H9 (cell line): ENCODE results near the gene CTNNB1. TPM values are rescaled to one million over a fixed set of nuclear protein-coding genes. Genes with fewer than 3 reads are reported as not detected.

Experiments used
- DNase-seq: peaks from one replicate; pipeline ENCODE4 v3.0.0-alpha.2; 2017
- H2AFZ ChIP-seq: one replicate; pipeline ENCODE4 v1.6.1; 2013; ENCODE audit warnings: mild to moderate bottlenecking, low read length, control low read depth, moderate library complexity
- H2AK5ac ChIP-seq: 2 replicates; pipeline ENCODE4 v1.6.1; 2013; ENCODE audit warnings: low read length, control low read depth, mixed read lengths; ENCODE audit not compliant: insufficient read length
- H2BK120ac ChIP-seq: one replicate; pipeline ENCODE4 v1.6.1; 2013; ENCODE audit warnings: low read depth, mild to moderate bottlenecking, low read length, control low read depth, inconsistent platforms; ENCODE audit not compliant: poor library complexity, severe bottlenecking
- H2BK12ac ChIP-seq: 2 replicates; pipeline ENCODE4 v1.6.1; 2013; ENCODE audit warnings: low read length, control low read depth, mixed read lengths, low read depth; ENCODE audit not compliant: insufficient read length
- H2BK15ac ChIP-seq: 2 replicates; pipeline ENCODE4 v1.6.1; 2013; ENCODE audit warnings: low read depth, low read length, control low read depth
- H2BK20ac ChIP-seq: one replicate; pipeline ENCODE4 v1.6.1; 2013; ENCODE audit warnings: low read depth, mild to moderate bottlenecking, low read length, control low read depth, inconsistent platforms; ENCODE audit not compliant: poor library complexity, severe bottlenecking
- H2BK5ac ChIP-seq: 2 replicates; pipeline ENCODE4 v1.6.1; 2013; ENCODE audit warnings: low read length, control low read depth, mixed read lengths; ENCODE audit not compliant: insufficient read length
- H3K14ac ChIP-seq: 2 replicates; pipeline ENCODE4 v1.6.1; 2013; ENCODE audit warnings: low read length, control low read depth; ENCODE audit not compliant: insufficient read depth
- H3K18ac ChIP-seq: 2 replicates; pipeline ENCODE4 v1.6.1; 2013; ENCODE audit warnings: low read depth, mild to moderate bottlenecking, mixed read lengths, low read length, control low read depth; ENCODE audit not compliant: insufficient read length
- H3K23ac ChIP-seq: 2 replicates; pipeline ENCODE4 v1.6.1; 2013; ENCODE audit warnings: low read length, control low read depth, mixed read lengths, low read depth; ENCODE audit not compliant: insufficient read length
- H3K23me2 ChIP-seq: 2 replicates; pipeline ENCODE4 v1.6.1; 2013; ENCODE audit warnings: low read depth, mild to moderate bottlenecking, mixed read lengths, low read length, control low read depth; ENCODE audit not compliant: insufficient read length, poor library complexity, severe bottlenecking
- H3K27ac ChIP-seq: 2 replicates; pipeline ENCODE4 v1.5.1; 2013; ENCODE audit warnings: low read length, control low read depth, mixed read lengths, low read depth; ENCODE audit not compliant: insufficient read length
- H3K27me3 ChIP-seq: 2 replicates; pipeline ENCODE4 v1.6.1; 2013; ENCODE audit warnings: low read length, control low read depth, inconsistent platforms; ENCODE audit not compliant: insufficient read depth
- H3K4ac ChIP-seq: 2 replicates; pipeline ENCODE4 v1.6.1; 2013; ENCODE audit warnings: low read depth, mild to moderate bottlenecking, control low read depth, inconsistent platforms, low read length, moderate library complexity
- H3K4me1 ChIP-seq: 2 replicates; pipeline ENCODE4 v1.6.1; 2013; ENCODE audit warnings: low read length, control low read depth, inconsistent platforms; ENCODE audit not compliant: insufficient read depth
- H3K4me2 ChIP-seq: 2 replicates; pipeline ENCODE4 v1.6.1; 2013; ENCODE audit warnings: low read length, control low read depth, mixed read lengths; ENCODE audit not compliant: insufficient read length, insufficient read depth
- H3K56ac ChIP-seq: 2 replicates; pipeline ENCODE4 v1.6.1; 2013; ENCODE audit warnings: low read depth, mild to moderate bottlenecking, mixed read lengths, low read length, control low read depth; ENCODE audit not compliant: insufficient read length
- H3K79me1 ChIP-seq: 2 replicates; pipeline ENCODE4 v1.6.1; 2013; ENCODE audit warnings: low read depth, mild to moderate bottlenecking, moderate library complexity, low read length, control low read depth, inconsistent platforms; ENCODE audit not compliant: insufficient read depth, poor library complexity, severe bottlenecking
- H3K79me2 ChIP-seq: 2 replicates; pipeline ENCODE4 v1.6.1; 2013; ENCODE audit warnings: low read length, control low read depth, inconsistent platforms; ENCODE audit not compliant: insufficient read depth
- H3K9ac ChIP-seq: 2 replicates; pipeline ENCODE4 v1.6.1; 2013; ENCODE audit warnings: low read length, control low read depth, mixed read lengths; ENCODE audit not compliant: insufficient read length; ENCODE audit errors: extremely low read depth
- H3K9me3 ChIP-seq: one replicate; pipeline ENCODE4 v1.6.1; 2013; ENCODE audit warnings: low read depth, low read length, inconsistent platforms; ENCODE audit not compliant: control insufficient read depth
- H3T11ph ChIP-seq: one replicate; pipeline ENCODE4 v1.6.1; 2013; ENCODE audit warnings: mild to moderate bottlenecking, low read length, control low read depth, inconsistent platforms
- H4K20me1 ChIP-seq: one replicate; pipeline ENCODE4 v1.6.1; 2013; ENCODE audit not compliant: control insufficient read depth, insufficient read length, insufficient read depth
- H4K5ac ChIP-seq: 2 replicates; pipeline ENCODE4 v1.6.1; 2013; ENCODE audit warnings: low read depth, mild to moderate bottlenecking, mixed read lengths, low read length, control low read depth; ENCODE audit not compliant: insufficient read length
- H4K8ac ChIP-seq: replicated peaks from 2 replicates; pipeline ENCODE4 v1.6.1; 2013; ENCODE audit warnings: low read length, control low read depth, mixed read lengths, low read depth; ENCODE audit not compliant: insufficient read length
- H4K91ac ChIP-seq: 2 replicates; pipeline ENCODE4 v1.6.1; 2013; ENCODE audit warnings: low read depth, mild to moderate bottlenecking, moderate library complexity, mixed read lengths, low read length, control low read depth; ENCODE audit not compliant: insufficient read length
- H3K27ac Mint-ChIP-seq, 3 experiments: 2 replicates in 2 of 3; 3 replicates in 1 of 3; pipeline ENCODE4 v1.8.0; 2020 to 2021; ENCODE audit warnings: mixed read lengths in 3 of 3, mild to moderate bottlenecking in 1 of 3, moderate library complexity in 1 of 3
- H3K27me3 Mint-ChIP-seq: 2 replicates; pipeline ENCODE4 v1.8.0; 2021; ENCODE audit warnings: low read depth, mild to moderate bottlenecking, moderate library complexity, mixed read lengths
- H3K36me3 Mint-ChIP-seq, 3 experiments: 2 replicates in 2 of 3; 3 replicates in 1 of 3; pipeline ENCODE4 v1.8.0; 2020 to 2021; ENCODE audit warnings: low read depth in 3 of 3, mixed read lengths in 3 of 3; ENCODE audit not compliant: insufficient read depth in 1 of 3
- H3K4me1 Mint-ChIP-seq, 2 experiments: 2 replicates each; pipeline ENCODE4 v1.8.0; 2020; ENCODE audit warnings: mixed read lengths in 2 of 2
- H3K4me3 Mint-ChIP-seq, 2 experiments: 2 replicates in 1 of 2; 3 replicates in 1 of 2; pipeline ENCODE4 v1.8.0; 2020 to 2021; ENCODE audit warnings: mild to moderate bottlenecking in 2 of 2, mixed read lengths in 2 of 2, moderate library complexity in 1 of 2
- H3K9me3 Mint-ChIP-seq, 2 experiments: 2 replicates in 1 of 2; 3 replicates in 1 of 2; pipeline ENCODE4 v1.8.0; 2020; ENCODE audit warnings: mild to moderate bottlenecking in 2 of 2, mixed read lengths in 2 of 2, moderate library complexity in 1 of 2
- CTCF ChIP-seq: fragments of 200-600 bp; sonication (generic); conservative IDR thresholded peaks from 3 replicates; pipeline ENCODE4 v1.8.0; 2021; ENCODE audit warnings: antibody characterized with exemption, mild to moderate bottlenecking
- WGBS: extraction: QIAGEN DNeasy Blood & Tissue Kit; methylation state at CpG from one replicate; pipeline ENCODE4 v1.1.7; 2013; ENCODE audit warnings: missing lambda C conversion rate, low lambda C conversion rate, mixed read lengths; ENCODE audit not compliant: insufficient read length; ENCODE audit errors: extremely low coverage; 5-methylcytosine and 5-hydroxymethylcytosine counted together
- total RNA-seq: library from RNA; stranded (reverse); gene quantifications from 2 replicates; pipeline ENCODE4 v1.2.1, GENCODE V29; 2021

Gene CTNNB1
- total RNA-seq, 1 experiment from 2014 or later: 500 TPM

GRCh38 chr3:41169023-41169422, 30.3 kb upstream of the CTNNB1 start:
- Histone ChIP-seq H3K27me3 (no peaks in the 10 kb centered on the region), H3T11ph (no peak overlapping the region), H3K9me3 (no peaks in the 10 kb centered on the region), H3K23ac (no peak overlapping the region), H3K27ac (no peak overlapping the region), H3K23me2 (no peaks in the 10 kb centered on the region), H2AK5ac (no peak overlapping the region), H2BK5ac (no peak overlapping the region), H3K4me2 (no peak overlapping the region), H2AFZ (no peak overlapping the region), H3K79me1 (no peaks in the 10 kb centered on the region), H4K20me1 (no peaks in the 10 kb centered on the region), H3K56ac (no peak overlapping the region), H2BK12ac (no peak overlapping the region), H4K8ac (no peak overlapping the region), H3K9ac (no peak overlapping the region), H3K18ac (no peak overlapping the region), H3K4me1 (no peaks in the 10 kb centered on the region; the same call in 1 of the 2 replicates), H3K79me2 (no peaks in the 10 kb centered on the region), H2BK120ac (no peak overlapping the region), H4K5ac (no peak overlapping the region), H3K14ac (no peak overlapping the region), H2BK20ac (no peak overlapping the region), H3K4ac (no peak overlapping the region), H2BK15ac (no peak overlapping the region), H4K91ac (no peak overlapping the region)
- H3K4me3 Mint-ChIP-seq: no peak overlapping the region
- no peak for TF ChIP-seq CTCF
- no peak overlapping the region for H3K27ac Mint-ChIP-seq
- H3K9me3 Mint-ChIP-seq: no peaks in the 10 kb centered on the region
- peaks cover 3 to 6% of the 10 kb centered on the region in 2 experiments for H3K4me1 Mint-ChIP-seq
- WGBS: no CpG with 5 or more reads among the region's 5 CpGs
- no peaks in the 10 kb centered on the region; the same call in none of the 2 replicates for H3K27me3 Mint-ChIP-seq
- no peak for DNase-seq
- peaks cover 0 to 1% (median 0%) of the 10 kb centered on the region in 3 experiments; a peak in 2 of 7 replicates for H3K36me3 Mint-ChIP-seq
